Duodenal mucosa (tissue), 2 donors: ENCODE measurements around the gene PRAMEF4.
"Not testable (repeated sequence)": the region's sequence is repeated elsewhere in the genome, so short reads cannot be mapped to it uniquely, and the experiment has no call there.

ENCODE experiments used
- H3K27ac ChIP-seq: one replicate; pipeline ENCODE4 v1.7.0; 2013; ENCODE audit warnings: low read depth, low read length
- H3K27me3 ChIP-seq, 2 donors: one replicate each; pipeline ENCODE4 v1.7.0; 2013; ENCODE audit warnings: low read length in 2 of 2, control low read depth in 1 of 2; ENCODE audit not compliant: insufficient read depth in 2 of 2, control insufficient read depth in 1 of 2
- H3K36me3 ChIP-seq, 2 donors: one replicate each; pipeline ENCODE4 v1.7.0; 2013; ENCODE audit warnings: low read length in 2 of 2, control low read depth in 1 of 2; ENCODE audit not compliant: insufficient read depth in 2 of 2, control insufficient read depth in 1 of 2
- H3K4me1 ChIP-seq, 2 donors: one replicate each; pipeline ENCODE4 v1.7.0; 2013; ENCODE audit warnings: low read length in 2 of 2, control low read depth in 1 of 2; ENCODE audit not compliant: insufficient read depth in 2 of 2, control insufficient read depth in 1 of 2
- H3K4me3 ChIP-seq, 2 donors: one replicate each; pipeline ENCODE4 v1.7.0; 2013; ENCODE audit warnings: low read length in 2 of 2, low read depth in 1 of 2
- H3K9ac ChIP-seq, 2 donors: one replicate each; pipeline ENCODE4 v1.7.0; 2013; ENCODE audit warnings: low read length in 2 of 2, low read depth in 1 of 2
- H3K9me3 ChIP-seq, 2 donors: one replicate each; pipeline ENCODE4 v1.7.0; 2013; ENCODE audit warnings: low read length in 2 of 2, control low read depth in 1 of 2; ENCODE audit not compliant: control insufficient read depth in 1 of 2

The PRAMEF4 gene

DNA sequence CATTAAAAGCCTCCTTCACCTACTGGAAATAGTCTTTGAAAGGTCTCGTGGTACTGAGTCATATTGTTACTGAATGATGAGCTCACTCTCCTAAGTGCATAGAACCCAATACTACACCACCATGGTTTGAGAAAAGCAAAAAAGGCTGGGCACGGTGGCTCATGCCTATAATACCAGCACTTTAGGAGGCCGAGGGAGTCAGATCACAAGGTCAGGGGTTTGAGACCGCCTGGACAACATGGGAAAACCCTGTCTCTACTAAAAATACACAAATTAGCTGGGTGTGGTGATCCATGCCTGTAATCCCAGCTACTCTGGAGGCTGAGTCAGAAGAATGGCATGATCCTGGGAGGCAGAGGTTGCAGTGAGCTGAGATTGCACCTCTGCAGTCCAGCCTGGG is 34.2 kb downstream of the PRAMEF4 start:
- H3K27me3 ChIP-seq: no peaks in the 10 kb centered on the region
- H3K9ac ChIP-seq: no peak overlapping the region
- no peak overlapping the region for H3K27ac ChIP-seq
- H3K4me1 ChIP-seq: no peaks in the 10 kb centered on the region
- H3K36me3 ChIP-seq: no peaks in the 10 kb centered on the region
- no peak overlapping the region for H3K4me3 ChIP-seq
- no peaks in the 10 kb centered on the region for H3K9me3 ChIP-seq

DNA sequence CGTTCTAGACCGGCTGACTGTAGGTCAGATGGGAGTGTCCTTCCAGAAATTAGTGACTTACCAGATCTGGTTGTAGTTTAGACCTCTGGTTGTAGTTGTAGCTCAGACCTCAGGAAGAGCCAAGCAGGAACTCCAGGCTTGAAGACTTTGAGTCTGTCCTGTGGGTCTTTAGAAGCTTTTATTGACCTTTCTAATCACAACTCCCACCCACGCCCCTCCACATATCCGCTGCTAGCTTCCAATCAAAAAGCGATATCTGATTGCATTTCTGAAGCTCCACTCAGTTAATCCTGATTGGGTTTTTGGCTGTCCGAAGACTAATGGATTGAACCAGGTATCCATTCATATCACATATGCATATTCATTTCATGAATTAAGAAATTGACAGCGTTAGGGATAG is 37.4 kb downstream of the PRAMEF4 start, which contains the start of gene HNRNPCL1:
TSS of gene HNRNPCL1 (minus strand) at position 101 of the 400 bp plus-strand sequence. CDS start 431 bp downstream, outside the sequence.
- not testable (repeated sequence) for H3K27ac ChIP-seq, H3K9me3 ChIP-seq, H3K36me3 ChIP-seq, H3K4me1 ChIP-seq, H3K9ac ChIP-seq, H3K27me3 ChIP-seq, H3K4me3 ChIP-seq

DNA sequence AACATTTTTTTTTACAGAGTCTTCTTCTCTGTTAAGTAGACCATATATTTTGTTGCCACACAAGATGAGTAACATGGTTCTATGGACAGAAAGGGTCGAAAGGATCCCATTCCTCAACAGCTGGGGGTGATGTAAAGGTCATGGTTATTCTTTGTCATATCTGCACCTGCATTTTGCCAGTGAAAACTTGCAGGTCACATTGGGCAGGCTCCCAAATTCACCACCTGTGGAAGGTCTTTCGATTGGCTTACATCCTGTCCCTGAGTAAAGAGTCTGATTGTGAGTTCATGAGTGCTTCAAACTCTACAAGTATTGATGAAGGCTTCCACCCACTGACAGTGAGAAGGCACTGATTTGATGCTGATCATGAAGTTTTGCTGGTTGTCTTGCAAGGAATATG is 52.8 kb downstream of the PRAMEF4 start:
- not testable (repeated sequence) for H3K9me3 ChIP-seq, H3K27me3 ChIP-seq, H3K4me3 ChIP-seq, H3K4me1 ChIP-seq, H3K9ac ChIP-seq, H3K27ac ChIP-seq, H3K36me3 ChIP-seq

GRCh38 chr1:12831310-12831709 is 54.7 kb downstream of the PRAMEF4 start, which contains the start of gene PRAMEF11:
PRAMEF11 (minus strand) TSS chr1:12831410; CDS start chr1:12828789, 2,621 bp downstream.
- H3K9ac ChIP-seq: not testable (repeated sequence)

More at GRCh38 chr1:12831310-12831709, 54.7 kb downstream of the PRAMEF4 start, which contains the start of gene PRAMEF11:
- H3K27ac ChIP-seq, H3K9me3 ChIP-seq, H3K4me3 ChIP-seq, H3K27me3 ChIP-seq, H3K36me3 ChIP-seq, H3K4me1 ChIP-seq: not testable (repeated sequence)
